GM19395 (cell line): ENCODE data around the gene UBE4A.
A peak's percentile ranks its signal among the peaks of the same experiment; 100 is the strongest.

Source experiments
- ATAC-seq: cut with Tn5 transposase; IDR thresholded peaks from one replicate; pipeline ENCODE4 v1.9.1; 2021; ENCODE audit warnings: mild to moderate bottlenecking, moderate library complexity; ENCODE audit not compliant: unreplicated experiment

Gene UBE4A, protein sequence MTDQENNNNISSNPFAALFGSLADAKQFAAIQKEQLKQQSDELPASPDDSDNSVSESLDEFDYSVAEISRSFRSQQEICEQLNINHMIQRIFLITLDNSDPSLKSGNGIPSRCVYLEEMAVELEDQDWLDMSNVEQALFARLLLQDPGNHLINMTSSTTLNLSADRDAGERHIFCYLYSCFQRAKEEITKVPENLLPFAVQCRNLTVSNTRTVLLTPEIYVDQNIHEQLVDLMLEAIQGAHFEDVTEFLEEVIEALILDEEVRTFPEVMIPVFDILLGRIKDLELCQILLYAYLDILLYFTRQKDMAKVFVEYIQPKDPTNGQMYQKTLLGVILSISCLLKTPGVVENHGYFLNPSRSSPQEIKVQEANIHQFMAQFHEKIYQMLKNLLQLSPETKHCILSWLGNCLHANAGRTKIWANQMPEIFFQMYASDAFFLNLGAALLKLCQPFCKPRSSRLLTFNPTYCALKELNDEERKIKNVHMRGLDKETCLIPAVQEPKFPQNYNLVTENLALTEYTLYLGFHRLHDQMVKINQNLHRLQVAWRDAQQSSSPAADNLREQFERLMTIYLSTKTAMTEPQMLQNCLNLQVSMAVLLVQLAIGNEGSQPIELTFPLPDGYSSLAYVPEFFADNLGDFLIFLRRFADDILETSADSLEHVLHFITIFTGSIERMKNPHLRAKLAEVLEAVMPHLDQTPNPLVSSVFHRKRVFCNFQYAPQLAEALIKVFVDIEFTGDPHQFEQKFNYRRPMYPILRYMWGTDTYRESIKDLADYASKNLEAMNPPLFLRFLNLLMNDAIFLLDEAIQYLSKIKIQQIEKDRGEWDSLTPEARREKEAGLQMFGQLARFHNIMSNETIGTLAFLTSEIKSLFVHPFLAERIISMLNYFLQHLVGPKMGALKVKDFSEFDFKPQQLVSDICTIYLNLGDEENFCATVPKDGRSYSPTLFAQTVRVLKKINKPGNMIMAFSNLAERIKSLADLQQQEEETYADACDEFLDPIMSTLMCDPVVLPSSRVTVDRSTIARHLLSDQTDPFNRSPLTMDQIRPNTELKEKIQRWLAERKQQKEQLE

DNA sequence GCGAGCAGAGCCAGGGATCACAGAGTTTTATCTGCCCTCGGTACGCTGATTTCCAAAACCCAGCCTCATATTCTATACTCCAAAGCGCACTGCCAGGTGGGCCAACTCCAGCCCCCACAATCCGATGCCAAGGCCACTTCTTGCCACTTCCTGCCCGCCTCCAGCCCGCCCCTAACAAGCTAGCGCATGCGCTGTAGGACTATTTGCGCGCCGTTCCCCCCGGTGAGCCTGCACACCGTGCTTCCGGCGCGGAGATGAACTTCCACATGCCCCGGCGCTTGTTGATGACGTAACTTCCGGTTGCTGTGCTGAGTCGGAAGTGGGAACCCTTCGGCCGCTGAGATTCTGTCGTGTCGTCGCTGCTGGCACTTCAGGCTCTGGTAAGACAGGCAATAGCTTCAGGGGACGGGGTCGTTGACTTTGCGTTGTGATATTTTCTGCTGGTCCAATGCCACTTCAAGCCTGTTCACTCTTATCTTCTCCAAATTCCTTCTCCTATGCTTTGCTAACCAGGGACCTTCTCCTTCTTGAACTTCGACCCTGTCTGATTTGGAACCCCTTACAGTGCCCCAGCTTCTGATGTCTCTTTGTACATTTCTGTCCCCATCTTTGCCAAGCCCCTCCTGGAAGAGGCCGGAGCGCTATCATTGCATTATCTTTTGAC is at the start of gene UBE4A:
Gene UBE4A (plus strand): TSS at position 306 of the 664 bp plus-strand sequence. CDS start 5,481 bp downstream, outside the sequence.
- ATAC-seq: peak; percentile 89

DNA sequence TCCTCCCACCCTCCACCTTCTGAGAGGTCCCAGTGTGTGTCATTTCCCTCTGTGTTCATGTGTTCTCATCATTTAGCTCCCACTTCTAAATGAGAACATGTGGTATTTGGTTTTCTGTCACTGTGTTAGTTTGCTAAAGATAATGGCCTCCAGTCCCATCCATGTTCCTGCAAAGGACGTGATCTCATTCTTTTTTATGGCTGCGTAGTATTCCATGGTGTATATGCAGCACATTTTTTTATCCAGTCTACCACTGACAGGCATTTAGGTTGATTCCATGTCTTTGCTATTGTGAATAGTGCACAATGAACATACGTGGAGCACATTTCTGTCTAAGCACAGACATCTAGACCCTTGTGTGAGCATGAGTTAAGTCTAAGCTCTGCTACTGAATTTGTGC is 49.1 kb upstream of the UBE4A start:
- ATAC-seq: no peak

DNA sequence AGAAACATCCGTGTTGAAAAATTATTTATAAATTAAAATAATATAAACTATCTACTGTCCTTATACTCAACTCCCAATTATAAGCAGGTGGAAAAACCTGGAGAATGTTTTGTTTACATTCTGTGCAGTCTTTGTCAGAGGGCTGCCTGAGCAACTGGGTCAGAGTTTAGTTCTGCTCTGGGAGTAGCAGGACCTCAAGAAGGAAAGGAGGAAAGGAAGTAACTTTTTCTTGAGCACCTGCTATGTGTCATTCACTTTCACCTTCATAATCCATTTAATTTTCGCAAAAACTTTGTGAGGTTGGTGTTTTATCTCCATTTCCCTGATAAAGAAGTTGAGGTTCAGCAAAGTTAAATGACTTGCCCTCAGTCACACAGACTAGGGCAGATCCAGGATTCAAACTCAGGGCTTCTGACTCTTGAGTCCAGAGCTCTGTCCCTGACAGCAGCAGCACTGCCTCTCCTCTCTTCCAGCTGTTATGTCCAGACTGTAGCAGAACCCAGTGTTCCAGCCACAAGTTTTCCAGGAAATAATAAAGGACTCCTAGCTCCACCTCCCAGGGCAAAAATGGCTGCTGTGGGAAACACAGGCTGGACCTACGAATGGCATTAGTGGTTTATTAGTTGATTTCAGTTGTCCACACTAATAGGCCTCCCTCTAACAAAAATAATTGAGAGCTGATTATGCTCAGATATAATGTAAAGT is 48.5 kb upstream of the UBE4A start:
- ATAC-seq: no peak

GRCh38 chr11:118311518-118311917 is 47.9 kb upstream of the UBE4A start:
- no peak for ATAC-seq

DNA sequence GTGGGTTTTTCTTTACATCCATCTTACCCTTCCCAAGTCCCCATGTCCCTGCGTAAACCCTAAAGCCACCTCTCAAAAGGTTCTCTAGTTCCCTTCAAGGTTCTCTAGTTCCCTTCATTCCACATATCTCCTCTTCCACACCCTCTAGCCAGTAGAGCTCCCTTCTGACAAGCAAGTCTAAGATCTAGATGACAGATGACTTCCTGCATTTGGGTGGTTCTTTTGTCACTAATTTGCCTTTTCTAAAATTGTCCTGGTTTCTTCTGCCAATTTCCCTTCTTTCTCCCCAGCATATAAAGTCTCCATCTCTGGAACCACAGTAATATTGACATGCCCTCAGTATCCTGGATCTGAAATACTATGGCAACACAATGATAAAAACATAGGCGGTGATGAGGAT is 47.1 kb upstream of the UBE4A start:
- no peak for ATAC-seq

DNA sequence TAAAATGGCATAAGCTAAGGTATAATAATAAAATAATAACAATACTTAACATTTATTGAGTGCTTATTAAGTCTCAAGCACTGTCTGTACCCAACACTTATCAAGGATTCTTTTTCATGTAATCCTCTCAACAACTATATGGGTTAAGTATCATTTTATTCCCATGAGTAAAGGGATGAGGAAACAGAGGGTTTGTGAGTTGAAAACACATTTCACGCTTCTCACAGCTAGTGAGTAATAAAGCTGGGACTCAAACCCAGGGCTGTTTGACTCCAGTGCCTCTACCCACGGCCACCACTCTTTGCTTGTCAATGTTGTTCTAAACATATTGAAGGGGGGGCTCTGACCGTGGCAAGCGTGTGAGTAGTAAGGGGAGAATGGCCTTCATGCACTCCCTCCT is 46.2 kb upstream of the UBE4A start:
- no peak for ATAC-seq

- ATAC-seq: no peak
Measured at GRCh38 chr11:118314988-118315411, 44.4 kb upstream of the UBE4A start.

DNA sequence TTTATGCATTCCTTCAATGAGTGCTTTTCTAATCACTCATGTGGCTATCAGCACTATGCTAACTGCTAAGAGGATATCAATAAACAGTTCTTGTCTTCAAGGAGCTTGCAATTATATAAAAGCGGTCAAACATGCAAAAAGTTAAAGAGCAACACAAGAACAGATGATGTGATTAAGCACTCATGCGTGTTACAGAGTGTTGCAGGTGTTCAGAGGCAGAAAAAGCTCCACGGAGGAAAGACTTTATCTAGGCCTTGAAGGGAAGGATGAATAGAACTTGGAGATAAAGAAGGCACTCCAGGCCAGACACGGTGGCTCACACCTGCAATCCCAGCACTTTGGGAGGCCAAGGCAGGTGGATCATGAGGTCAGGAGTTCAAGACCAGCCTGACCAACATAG is 41.3 kb upstream of the UBE4A start:
- no peak for ATAC-seq

- ATAC-seq: no peak
Measured at GRCh38 chr11:118318581-118319336, 40.6 kb upstream of the UBE4A start.

DNA sequence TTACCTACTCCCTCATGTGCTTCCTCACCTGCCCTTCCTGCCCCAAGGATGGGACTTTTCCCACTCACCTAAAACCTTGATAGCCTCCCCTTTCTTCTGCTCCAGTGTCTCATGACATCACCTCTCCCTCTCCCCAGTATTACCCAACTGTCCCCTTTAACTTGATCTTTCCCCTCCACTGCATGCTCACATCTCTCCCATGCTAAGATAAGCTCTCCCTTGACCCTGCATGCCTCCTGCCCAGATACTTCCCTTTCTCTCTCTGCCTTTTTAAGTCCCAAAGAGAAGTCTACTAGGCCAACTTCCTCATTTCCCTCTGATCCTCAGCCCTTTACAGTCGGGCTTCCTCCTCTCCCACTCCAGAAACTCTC is 40.1 kb upstream of the UBE4A start:
- ATAC-seq: no peak

DNA sequence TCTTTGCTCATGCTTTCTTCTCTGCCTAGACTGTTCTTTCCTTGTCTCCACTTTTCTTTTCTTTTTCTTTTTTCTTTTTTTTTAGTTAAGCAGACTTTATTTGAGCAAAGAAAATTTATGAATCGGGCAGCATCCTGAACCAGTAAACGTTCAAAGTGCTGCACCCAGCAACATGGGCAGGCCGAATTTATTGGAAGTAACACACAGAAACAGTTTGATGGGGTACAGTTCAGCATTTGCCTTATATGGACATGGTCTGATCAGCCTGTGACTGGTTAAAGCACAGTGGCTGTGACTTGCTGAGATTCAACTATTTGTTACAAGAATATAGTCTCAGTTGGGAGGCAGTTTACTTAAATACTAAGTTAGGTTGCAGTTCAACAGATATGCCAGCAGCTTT is 38.9 kb upstream of the UBE4A start:
- no peak for ATAC-seq

DNA sequence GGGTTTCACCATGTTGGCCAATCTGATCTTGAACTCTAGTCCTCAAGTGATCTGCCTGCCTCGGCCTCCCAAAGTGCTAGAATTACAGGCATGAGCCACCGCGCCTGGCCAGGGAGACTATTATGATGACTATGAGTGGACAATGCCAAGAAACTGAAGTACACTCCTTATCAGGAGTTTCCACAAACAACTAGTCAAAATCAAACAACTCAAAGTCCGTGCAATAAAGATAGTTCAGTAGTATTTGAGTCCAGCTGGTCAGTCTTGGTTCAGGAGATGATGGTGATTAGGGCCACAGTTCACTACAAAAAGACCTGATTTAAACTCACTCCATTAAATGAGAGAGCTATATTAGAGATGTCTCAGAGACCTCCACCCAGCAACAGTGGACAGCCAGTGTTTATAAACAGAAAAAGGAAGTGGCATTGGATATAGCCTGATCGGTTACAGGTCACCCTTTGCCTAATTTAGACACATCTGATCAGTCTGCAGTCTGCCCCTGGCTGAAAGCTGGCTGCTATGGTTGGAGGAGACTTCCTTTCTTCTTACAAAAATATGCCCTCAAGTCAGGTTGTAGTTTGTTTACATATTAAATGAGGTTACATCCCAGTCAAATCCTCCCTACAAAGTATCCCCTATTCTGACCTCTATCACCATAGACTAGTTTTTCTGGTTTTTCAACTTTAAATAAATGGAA is 37.9 kb upstream of the UBE4A start:
- ATAC-seq: no peak

GRCh38 chr11:118322721-118323120 is 36.7 kb upstream of the UBE4A start:
- ATAC-seq: no peak

DNA sequence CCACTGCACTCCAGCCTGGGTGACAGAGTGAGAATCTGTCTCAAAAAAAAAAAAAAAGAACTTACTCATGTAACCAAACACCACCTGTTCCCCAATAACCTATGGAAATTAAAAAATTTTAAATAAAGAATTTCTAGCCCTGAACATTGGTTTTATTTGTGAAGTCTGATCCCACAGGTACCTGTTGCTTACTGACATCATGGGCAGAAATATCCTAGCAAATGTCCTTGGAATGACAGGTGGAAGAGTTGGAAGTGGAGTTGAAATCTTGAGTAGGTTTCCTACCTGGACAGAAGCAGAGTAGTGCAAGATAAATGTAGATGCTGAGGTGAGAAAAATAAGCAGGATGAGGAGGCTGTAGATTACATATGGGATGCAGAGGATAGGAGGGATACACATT is 34.1 kb upstream of the UBE4A start:
- no peak for ATAC-seq

GRCh38 chr11:118328745-118329144 is 30.7 kb upstream of the UBE4A start:
- ATAC-seq: no peak

GRCh38 chr11:118334745-118335144 is 24.7 kb upstream of the UBE4A start:
- ATAC-seq: no peak

GRCh38 chr11:118338637-118339061 is 20.8 kb upstream of the UBE4A start:
- ATAC-seq: no peak

GRCh38 chr11:118339281-118339961 is 20.0 kb upstream of the UBE4A start:
- ATAC-seq: no peak

GRCh38 chr11:118340449-118340848 is 19.0 kb upstream of the UBE4A start:
- no peak for ATAC-seq
